Heart left ventricle (tissue), 16 donors: ENCODE data around the gene ACE. TPM values are rescaled to one million over a fixed set of nuclear protein-coding genes. Genes with fewer than 3 reads are reported as not detected.

Experiments
- ATAC-seq, 4 donors: fragments of 200-7000 bp; cut with Tn5 transposase; one replicate each; pipeline ENCODE4 v1.9.1; 2020 to 2022; ENCODE audit warnings: moderate library complexity in 4 of 4, mild to moderate bottlenecking in 3 of 4, moderate number of reproducible peaks in 1 of 4
- DNase-seq, 5 donors: peaks; one replicate each; pipeline ENCODE4 v3.0.0-alpha.2; 2020
- H3K27ac ChIP-seq, 12 donors: fragments of 200-600 bp; sonication (generic) in 4 of 12; one replicate each; pipeline versions ENCODE4 v1.5.0 to v1.8.0; 2016 to 2022; ENCODE audit warnings: mild to moderate bottlenecking in 2 of 12
- H3K27me3 ChIP-seq, 9 donors: fragments of 200-600 bp; sonication (generic) in 2 of 9; one replicate each; pipeline versions ENCODE4 v1.5.1 to v1.8.0; 2016 to 2022; ENCODE audit warnings: mild to moderate bottlenecking in 3 of 9
- H3K36me3 ChIP-seq, 9 donors: fragments of 200-600 bp; sonication (generic) in 2 of 9; one replicate each; pipeline versions ENCODE4 v1.5.0 to v1.8.0; 2018 to 2022; ENCODE audit warnings: mild to moderate bottlenecking in 2 of 9
- H3K4me1 ChIP-seq, 12 donors: fragments of 200-600 bp; sonication (generic) in 4 of 12; one replicate each; pipeline versions ENCODE4 v1.5.0 to v1.8.0; 2016 to 2022; ENCODE audit warnings: mild to moderate bottlenecking in 3 of 12
- H3K4me3 ChIP-seq, 12 donors: fragments of 200-600 bp; sonication (generic) in 4 of 12; one replicate each; pipeline versions ENCODE4 v1.5.0 to v1.8.0; 2017 to 2022; ENCODE audit warnings: mild to moderate bottlenecking in 9 of 12, moderate library complexity in 4 of 12
- H3K9me3 ChIP-seq, 12 donors: fragments of 200-600 bp; sonication (generic) in 4 of 12; one replicate each; pipeline versions ENCODE4 v1.5.0 to v1.8.0; 2016 to 2022; ENCODE audit warnings: mild to moderate bottlenecking in 1 of 12
- CTCF ChIP-seq, 12 donors: fragments of 200-600 bp; sonication (generic) in 4 of 12; IDR thresholded peaks; one replicate each; pipeline versions ENCODE4 v1.5.0 to v1.8.0; 2018 to 2022; ENCODE audit warnings: antibody characterized with exemption in 12 of 12, mild to moderate bottlenecking in 5 of 12
- POLR2A ChIP-seq, 2 donors: fragments of 450-650 bp; IDR thresholded peaks; one replicate each; pipeline ENCODE4 v1.6.1; 2017; ENCODE audit warnings: antibody characterized with exemption in 2 of 2, mild to moderate bottlenecking in 2 of 2, moderate library complexity in 2 of 2
- WGBS, 4 donors: extraction: QIAGEN DNeasy Blood & Tissue Kit in 2 of 4; methylation state at CpG; one replicate each; pipeline versions ENCODE4 v1.1.5 to v1.1.7; 2013 to 2018; 5-methylcytosine and 5-hydroxymethylcytosine counted together
- intact Hi-C, 10 donors: fragments of 100-400 bp; cut with DNase I; formaldehyde crosslinking; loops; one replicate each; pipeline versions ENCODE4 v1.11.1 to v1.14.2; 2022
- polyA plus RNA-seq, 2 donors: library from polyadenylated mRNA; stranded (reverse); fragments of 200-250 nt; gene quantifications; one replicate each; pipeline ENCODE4 v1.2.3, GENCODE V29; 2013
- total RNA-seq, 9 donors: library from RNA; depleted of rRNA in 2 of 9; stranded (reverse); fragments of >200 nt in 2 of 9; fragmentation: NEBNext Ultra II Directional in 3 of 9; extraction: Animal tissue kit (Norgen Biotek cat#: 25700) in 3 of 9; gene quantifications; one replicate each; pipeline versions ENCODE4 v1.1.0 to v1.2.4, GENCODE V29; 2016 to 2023
- donor health status: ischemic (EF 13 %, LVEDD 7.1; RV severe dilation, severe dysfunction).
- donor health status: healthy with polysubstance abuse.
- donor health status: DM: no; HTN: yes; CAD: no.
- donor health status: DM: no; HTN: no; CAD: no.
- donor health status: ischemic (EF 25% LVEDD 6.9; RV normal size, moderate dysfunction).
- donor health status: ischemic (EF 25% LVEDD 5.7; RV mildly dilated, moderate dysfunction).
- donor health status: healthy.
- donor health status: DM: yes; HTN: yes; CAD: no.
- donor health status: ischemic (EF 35%, LVEDD 5.7; RV mildly dilated, moderate dysfunction).
- donor health status: nonischemic (EF 11% LVEDD 7.7; RV severe dilation, severe dysfunction).
- donor health status: DM: yes; HTN: yes; CAD: no.
- donor health status: PGD.
- donor health status: ischemic (EF 29% LVEDD 5.4; RV normal size, mild dysfunction).
- donor health status: nonischemic (EF 23%, LVEDD 6.1; RV moderate dilation, normal function).

The ACE gene
- total and polyA plus RNA-seq, 11 donors: 1.6 to 42.3 (median 7.6) TPM

- intact Hi-C loops: no loop called here
- DNase-seq: peak in 1 of 5 donors; percentile 13
- TF ChIP-seq CTCF (IDR thresholded peaks at IDR 0.05) (no peak), POLR2A (IDR thresholded peaks at IDR 0.05) (no peak)
- Histone ChIP-seq H3K27ac (no peak overlapping the region), H3K4me3 (no peak overlapping the region), H3K9me3 (no peaks in the 10 kb centered on the region), H3K36me3 (no peaks in the 10 kb centered on the region), H3K4me1 (peaks cover 0 to 9% (median 6%) of the 10 kb centered on the region in 12 donors), H3K27me3 (peaks cover 6 to 24% (median 12%) of the 10 kb centered on the region in 9 donors)
- ATAC-seq: no peak
- WGBS, 4 donors: 80 to 87% (median 82%) methylated on average over 20 of the region's 20 CpGs
These were observed 56.7 kb downstream of the ACE start for GRCh38 chr17:63533433-63534077.

- ATAC-seq: no peak
- H3K4me3 ChIP-seq: no peak overlapping the region
- TF ChIP-seq CTCF (IDR thresholded peaks at IDR 0.05) (no peak), POLR2A (IDR thresholded peaks at IDR 0.05) (no peak)
- no peak overlapping the region for H3K27ac ChIP-seq
- intact Hi-C loops: no loop called here
- H3K36me3 ChIP-seq: no peaks in the 10 kb centered on the region
- no peak for DNase-seq
- peaks cover 0 to 9% (median 6%) of the 10 kb centered on the region in 12 donors for H3K4me1 ChIP-seq
- peaks cover 6 to 29% (median 17%) of the 10 kb centered on the region in 9 donors for H3K27me3 ChIP-seq
- WGBS, 4 donors: 91 to 94% (median 93%) methylated on average over 16 to 17 of the region's 17 CpGs
- H3K9me3 ChIP-seq: no peaks in the 10 kb centered on the region
These were observed 57.3 kb downstream of the ACE start for GRCh38 chr17:63534078-63534570.

GRCh38 chr17:63534816-63535455, 58.1 kb downstream of the ACE start:
- Histone ChIP-seq H3K36me3 (no peaks in the 10 kb centered on the region), H3K27ac (no peak overlapping the region), H3K4me1 (peaks cover 0 to 9% (median 6%) of the 10 kb centered on the region in 12 donors), H3K9me3 (no peaks in the 10 kb centered on the region), H3K4me3 (no peak overlapping the region), H3K27me3 (peaks cover 6 to 37% (median 23%) of the 10 kb centered on the region in 9 donors)
- DNase-seq (no peak), ATAC-seq (no peak)
- no peak for TF ChIP-seq CTCF (IDR thresholded peaks at IDR 0.05)
- no peak for TF ChIP-seq POLR2A (IDR thresholded peaks at IDR 0.05)
- intact Hi-C loops: no loop called here
- 80 to 89% (median 83%) methylated on average over 13 of the region's 13 CpGs for WGBS, 4 donors

GRCh38 chr17:63535640-63536039, 58.8 kb downstream of the ACE start:
- Histone ChIP-seq H3K9me3 (no peaks in the 10 kb centered on the region), H3K27me3 (peaks cover 6 to 40% (median 23%) of the 10 kb centered on the region in 9 donors), H3K4me1 (peaks cover 0 to 9% (median 6%) of the 10 kb centered on the region in 12 donors), H3K36me3 (no peaks in the 10 kb centered on the region), H3K4me3 (no peak overlapping the region), H3K27ac (no peak overlapping the region)
- 94 to 96% (median 96%) methylated on average over 15 to 24 of the region's 24 CpGs for WGBS, 4 donors
- intact Hi-C loops: no loop called here
- TF ChIP-seq POLR2A (IDR thresholded peaks at IDR 0.05) (no peak), CTCF (IDR thresholded peaks at IDR 0.05) (no peak)
- DNase-seq (no peak), ATAC-seq (no peak)
